Activated CD4-positive, alpha-beta memory T cell treated with anti-CD3 and anti-CD28 coated beads, Interleukin-2, amount 10 ng/mL, durations not matched to agents 7 days and 5 days (primary cell): ENCODE measurements around the gene REXO2. TPM values are rescaled to one million over a fixed set of nuclear protein-coding genes. Genes with fewer than 3 reads are reported as not detected.

Experiments used
- CTCF ChIA-PET: fragments of 350-600 bp; sonication (Branson Sonifier 250); formaldehyde crosslinking; loops from one replicate; lab custom pipeline; 2021; ENCODE audit warnings: antibody characterized with exemption, inconsistent platforms; lab: Charles Lee
- POLR2A ChIA-PET: fragments of 350-600 bp; sonication (Branson Sonifier 250); formaldehyde crosslinking; loops from one replicate; lab custom pipeline; 2021; ENCODE audit warnings: antibody characterized with exemption; lab: Charles Lee
- DNase-seq: peaks from one replicate; pipeline ENCODE4 v3.0.0-alpha.2; 2020
- H3K27ac Mint-ChIP-seq: one replicate; pipeline ENCODE4 v1.8.0; 2021; ENCODE audit warnings: mild to moderate bottlenecking, mixed read lengths
- H3K27me3 Mint-ChIP-seq: one replicate; pipeline ENCODE4 v1.8.0; 2021; ENCODE audit warnings: mixed read lengths
- H3K36me3 Mint-ChIP-seq: one replicate; pipeline ENCODE4 v1.8.0; 2021; ENCODE audit warnings: low read depth, mixed read lengths
- H3K4me1 Mint-ChIP-seq: one replicate; pipeline ENCODE4 v1.8.0; 2021; ENCODE audit warnings: mixed read lengths
- H3K4me3 Mint-ChIP-seq: one replicate; pipeline ENCODE4 v1.8.0; 2021; ENCODE audit warnings: mild to moderate bottlenecking, mixed read lengths
- H3K9me3 Mint-ChIP-seq: one replicate; pipeline ENCODE4 v1.8.0; 2021; ENCODE audit warnings: mixed read lengths
- total RNA-seq, 2 experiments: library from RNA; stranded (reverse); gene quantifications; one replicate each; pipeline ENCODE4 v1.2.3, GENCODE V29; 2021

The REXO2 gene
- total RNA-seq, 2 experiments from 2014 or later, result 82.1 to 83.4 TPM

DNA sequence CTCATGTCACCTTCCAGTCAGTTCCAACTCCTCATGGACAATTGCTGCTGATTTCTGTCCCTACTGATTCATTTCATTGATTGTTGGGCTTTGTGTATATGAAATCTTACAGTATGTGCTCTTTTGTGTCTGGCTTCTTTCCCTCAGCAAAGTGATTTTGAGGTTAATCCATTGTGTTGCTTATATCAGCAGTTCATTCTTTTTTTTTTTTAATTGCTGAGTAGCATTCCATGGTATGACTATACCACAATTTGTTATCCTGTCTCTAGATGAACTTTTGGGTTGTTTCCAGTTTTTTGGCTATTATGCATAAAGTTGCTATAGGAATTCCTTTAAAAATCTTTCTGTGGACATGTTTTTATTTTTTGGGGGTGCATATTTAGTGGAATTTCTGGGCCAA, 60.5 kb downstream of the REXO2 start:
- Mint-ChIP-seq H3K4me1 (no peaks in the 10 kb centered on the region), H3K9me3 (no peaks in the 10 kb centered on the region), H3K27ac (no peak overlapping the region), H3K27me3 (peaks cover 2% of the 10 kb centered on the region), H3K4me3 (no peak overlapping the region), H3K36me3 (no peaks in the 10 kb centered on the region)
- DNase-seq, result no peak
- POLR2A ChIA-PET, result no interaction called here
- CTCF ChIA-PET, result no interaction called here

Other genes with a start within 250 kb of the REXO2 start
- not detected for gene NNMT, start 143.1 kb upstream of the REXO2 start, total RNA-seq
- gene C11orf71, start 39.0 kb upstream of the REXO2 start, total RNA-seq, result 1 to 10 TPM; 7.3 to 7.6 TPM
- gene RBM7, start 38.8 kb upstream of the REXO2 start, total RNA-seq, result 10 to 100 TPM; 36.5 to 46.3 TPM
- gene NXPE1, start 120.4 kb downstream of the REXO2 start, total RNA-seq, result not detected
- gene NXPE4, start 156.3 kb downstream of the REXO2 start, total RNA-seq, result not detected
- gene NXPE2, start 239.1 kb downstream of the REXO2 start, total RNA-seq, result not detected